Mononuclear cell (primary cell): ENCODE results near the gene POLR2C. TPM values are rescaled to one million over a fixed set of nuclear protein-coding genes. Genes with fewer than 3 reads are reported as not detected.

ENCODE experiments used
- H3K27me3 ChIP-seq: 2 replicates; pipeline ENCODE4 v1.6.0; 2011; ENCODE audit warnings: low read length, control low read depth; ENCODE audit not compliant: insufficient read depth
- H3K4me1 ChIP-seq: 2 replicates; pipeline ENCODE4 v1.5.1; 2011; ENCODE audit warnings: mild to moderate bottlenecking, low read length, control low read depth; ENCODE audit not compliant: insufficient read depth
- H3K4me3 ChIP-seq: 2 replicates; pipeline ENCODE4 v1.5.1; 2011; ENCODE audit warnings: mild to moderate bottlenecking, low read length, moderate library complexity
- H3K9me3 ChIP-seq: 2 replicates; pipeline ENCODE4 v1.5.1; 2011; ENCODE audit warnings: low read depth, mild to moderate bottlenecking, control low read depth, low read length
- total RNA-seq: library from RNA; depleted of rRNA; stranded (reverse); fragments of >200 nt; gene quantifications from one replicate; pipeline ENCODE4 v1.2.3, GENCODE V29; 2012

POLR2C gene
- total RNA-seq, 1 donor: 103 TPM

DNA sequence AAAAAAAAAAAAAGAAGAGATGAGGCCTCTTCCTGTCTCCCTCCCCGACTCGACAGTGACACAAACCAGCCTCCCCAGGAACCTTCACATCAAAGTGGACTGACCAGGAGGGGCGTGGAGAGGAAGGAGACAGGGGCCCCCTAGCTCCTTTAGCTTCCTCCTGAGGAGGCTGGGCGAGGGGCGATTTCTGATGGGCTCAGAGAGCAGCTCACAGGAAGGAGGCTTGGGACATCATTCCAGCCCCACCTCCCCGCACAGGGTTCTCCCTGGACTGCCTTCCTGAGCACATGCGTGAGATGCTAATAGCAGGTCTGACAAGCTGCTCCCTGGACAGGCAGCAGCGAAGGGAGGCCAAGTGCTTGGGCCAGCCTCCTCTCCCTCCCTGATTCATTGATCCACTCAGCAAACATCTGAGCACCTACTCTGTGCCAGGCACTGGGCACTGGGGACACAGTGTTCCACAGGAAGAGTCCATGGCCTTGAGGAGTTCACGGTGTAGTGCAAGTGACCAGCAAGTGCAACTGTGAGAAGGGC, 38.2 kb downstream of the POLR2C start:
- no peaks in the 10 kb centered on the region for H3K27me3 ChIP-seq
- H3K9me3 ChIP-seq: no peaks in the 10 kb centered on the region
- no peaks in the 10 kb centered on the region for H3K4me1 ChIP-seq
- H3K4me3 ChIP-seq: no peak overlapping the region

DNA sequence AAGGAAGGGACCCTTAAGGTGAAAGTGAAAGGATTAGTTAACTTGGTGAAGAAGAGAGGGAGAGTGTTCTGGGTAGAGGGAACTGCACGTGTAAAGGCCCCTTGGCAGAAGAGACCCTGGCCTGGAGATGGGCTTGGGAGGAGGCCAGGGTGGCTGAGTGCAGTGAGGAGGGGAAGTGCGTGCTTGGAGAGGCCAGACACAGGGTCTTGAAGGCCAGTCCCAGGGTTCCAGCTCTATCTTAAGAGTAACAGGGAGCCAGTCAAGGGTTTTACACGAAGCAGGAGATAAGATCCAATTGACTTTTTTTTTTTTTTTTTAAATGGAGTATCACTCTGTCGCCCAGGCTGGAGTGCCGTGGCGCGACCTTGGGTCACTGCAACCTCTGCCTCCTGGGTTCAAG, 39.0 kb downstream of the POLR2C start:
- H3K4me3 ChIP-seq: no peak overlapping the region

DNA sequence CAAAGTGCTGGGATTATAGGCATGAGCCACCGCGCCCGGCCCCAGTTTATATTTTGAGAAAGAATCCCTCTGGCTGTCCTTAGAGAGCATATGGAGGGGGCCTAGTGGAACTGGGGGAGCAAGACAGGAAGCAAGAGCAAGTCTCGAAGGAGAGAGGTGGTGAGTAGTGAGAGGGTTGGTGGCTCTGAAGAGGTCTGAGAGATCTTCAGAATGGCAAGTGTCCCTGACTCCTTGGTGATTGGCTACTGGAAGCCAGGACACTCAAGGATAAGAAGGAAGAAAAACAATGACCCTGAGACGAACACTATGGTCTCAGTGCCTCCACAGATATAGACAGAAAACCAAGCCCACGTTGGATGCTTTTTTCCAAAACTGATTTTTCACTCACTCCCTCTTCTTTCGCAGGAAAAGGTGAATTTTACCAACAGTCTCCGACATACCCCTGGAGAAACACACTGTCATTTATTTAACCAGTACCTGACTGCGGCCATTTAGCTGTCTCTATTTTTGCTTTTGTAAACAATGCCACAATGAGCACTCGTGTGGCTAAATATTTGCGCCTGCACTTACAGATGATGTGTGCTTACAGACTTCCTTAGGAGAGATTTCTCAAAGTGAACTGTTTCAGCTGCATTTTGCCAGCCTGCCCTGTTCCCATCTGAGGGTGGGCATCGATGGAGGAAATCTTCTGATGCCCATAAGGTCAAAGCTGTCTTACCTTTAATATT, 39.7 kb downstream of the POLR2C start:
- no peaks in the 10 kb centered on the region for H3K4me1 ChIP-seq
- no peaks in the 10 kb centered on the region for H3K27me3 ChIP-seq
- no peak overlapping the region for H3K4me3 ChIP-seq
- H3K9me3 ChIP-seq: no peaks in the 10 kb centered on the region

More for the DNA sequence above, 39.0 kb downstream of the POLR2C start:
- no peaks in the 10 kb centered on the region for H3K27me3 ChIP-seq
- no peaks in the 10 kb centered on the region for H3K9me3 ChIP-seq
- no peaks in the 10 kb centered on the region for H3K4me1 ChIP-seq

DNA sequence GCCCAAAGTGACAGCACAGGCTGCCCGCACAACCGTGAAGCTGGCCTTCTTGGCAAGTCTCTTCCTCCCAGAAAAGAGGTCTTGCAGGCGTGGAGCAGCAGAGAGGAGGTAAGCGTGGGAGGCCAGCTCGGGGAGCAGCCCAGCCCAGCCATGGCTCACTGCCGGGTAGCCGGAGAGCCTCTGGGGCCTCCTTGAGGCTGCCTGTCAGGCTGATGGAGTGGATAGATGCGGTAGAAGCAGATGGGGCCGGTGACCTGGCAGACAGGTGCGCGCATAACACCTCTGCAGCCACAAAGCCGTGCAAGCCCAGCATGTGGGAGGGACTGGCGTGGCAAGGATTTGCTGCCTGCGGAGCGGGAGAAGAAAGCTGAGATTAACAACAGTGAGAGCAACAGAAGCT, 40.9 kb downstream of the POLR2C start:
- Histone ChIP-seq H3K4me1 (no peaks in the 10 kb centered on the region), H3K27me3 (no peaks in the 10 kb centered on the region), H3K4me3 (no peak overlapping the region), H3K9me3 (no peaks in the 10 kb centered on the region)

DNA sequence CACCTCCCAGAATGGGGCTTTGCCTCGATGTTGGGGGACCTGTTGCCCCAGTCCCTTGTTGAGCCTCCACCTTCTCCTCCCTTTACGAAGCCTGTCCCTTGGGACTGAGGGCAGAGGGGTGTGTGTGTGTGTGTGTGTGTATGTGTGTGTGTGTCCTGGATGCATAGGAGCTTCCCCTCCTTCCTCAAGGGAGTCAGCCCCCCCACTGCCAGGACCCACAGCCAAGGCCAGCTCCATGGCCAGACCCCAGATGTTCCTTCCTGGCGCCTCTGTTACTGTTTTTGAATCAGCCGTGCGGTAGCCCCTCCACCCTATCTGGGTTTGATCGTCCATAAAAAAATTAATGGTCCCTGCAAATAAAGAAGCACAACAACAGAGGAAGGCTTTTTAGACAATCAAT, 41.5 kb downstream of the POLR2C start:
- H3K9me3 ChIP-seq: no peaks in the 10 kb centered on the region
- no peak overlapping the region for H3K4me3 ChIP-seq
- H3K4me1 ChIP-seq: no peaks in the 10 kb centered on the region
- no peaks in the 10 kb centered on the region for H3K27me3 ChIP-seq

DNA sequence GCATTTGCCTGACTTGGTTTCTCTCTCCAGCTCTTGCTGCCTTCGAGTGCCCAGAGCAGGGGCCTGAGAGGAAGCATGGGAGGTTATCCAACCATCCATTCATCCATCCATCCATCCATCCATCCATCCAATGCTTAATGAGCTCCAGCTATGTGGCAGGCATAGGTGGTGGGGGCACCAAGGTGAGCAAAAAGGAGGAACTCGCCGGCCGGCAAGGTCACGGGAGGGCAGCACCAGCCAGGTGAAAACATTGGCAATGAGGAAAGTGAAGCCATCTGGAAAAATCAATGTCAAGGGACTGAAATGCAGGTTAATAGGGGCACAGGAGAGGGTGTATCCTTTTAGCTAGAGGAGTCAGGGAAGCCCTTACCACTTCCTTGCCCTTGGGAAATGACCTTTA, 42.0 kb downstream of the POLR2C start:
- no peak overlapping the region for H3K4me3 ChIP-seq

DNA sequence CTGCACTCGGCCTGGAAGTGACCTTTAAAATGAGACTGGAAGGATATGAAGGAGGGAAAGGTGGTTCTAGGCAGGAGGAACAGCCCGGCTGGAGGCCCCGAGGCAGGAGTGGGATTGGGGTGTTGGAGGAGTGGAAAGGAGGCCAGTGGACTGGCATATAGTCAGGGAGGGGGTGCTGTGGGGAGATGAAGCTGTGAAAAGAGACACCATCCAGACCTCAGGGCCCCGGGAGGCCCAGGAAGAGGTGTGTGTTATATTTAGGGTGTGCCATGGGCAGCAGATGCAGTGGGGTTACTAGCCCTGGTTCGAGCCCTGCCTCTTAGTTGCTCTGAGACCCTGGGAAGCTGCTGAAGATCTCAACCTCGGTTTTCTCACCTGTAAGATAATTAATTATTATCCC, 42.7 kb downstream of the POLR2C start:
- Histone ChIP-seq H3K4me1 (no peaks in the 10 kb centered on the region), H3K27me3 (no peaks in the 10 kb centered on the region)

More for the DNA sequence above, 42.0 kb downstream of the POLR2C start:
- Histone ChIP-seq H3K27me3 (no peaks in the 10 kb centered on the region), H3K4me1 (no peaks in the 10 kb centered on the region), H3K9me3 (no peaks in the 10 kb centered on the region)

DNA sequence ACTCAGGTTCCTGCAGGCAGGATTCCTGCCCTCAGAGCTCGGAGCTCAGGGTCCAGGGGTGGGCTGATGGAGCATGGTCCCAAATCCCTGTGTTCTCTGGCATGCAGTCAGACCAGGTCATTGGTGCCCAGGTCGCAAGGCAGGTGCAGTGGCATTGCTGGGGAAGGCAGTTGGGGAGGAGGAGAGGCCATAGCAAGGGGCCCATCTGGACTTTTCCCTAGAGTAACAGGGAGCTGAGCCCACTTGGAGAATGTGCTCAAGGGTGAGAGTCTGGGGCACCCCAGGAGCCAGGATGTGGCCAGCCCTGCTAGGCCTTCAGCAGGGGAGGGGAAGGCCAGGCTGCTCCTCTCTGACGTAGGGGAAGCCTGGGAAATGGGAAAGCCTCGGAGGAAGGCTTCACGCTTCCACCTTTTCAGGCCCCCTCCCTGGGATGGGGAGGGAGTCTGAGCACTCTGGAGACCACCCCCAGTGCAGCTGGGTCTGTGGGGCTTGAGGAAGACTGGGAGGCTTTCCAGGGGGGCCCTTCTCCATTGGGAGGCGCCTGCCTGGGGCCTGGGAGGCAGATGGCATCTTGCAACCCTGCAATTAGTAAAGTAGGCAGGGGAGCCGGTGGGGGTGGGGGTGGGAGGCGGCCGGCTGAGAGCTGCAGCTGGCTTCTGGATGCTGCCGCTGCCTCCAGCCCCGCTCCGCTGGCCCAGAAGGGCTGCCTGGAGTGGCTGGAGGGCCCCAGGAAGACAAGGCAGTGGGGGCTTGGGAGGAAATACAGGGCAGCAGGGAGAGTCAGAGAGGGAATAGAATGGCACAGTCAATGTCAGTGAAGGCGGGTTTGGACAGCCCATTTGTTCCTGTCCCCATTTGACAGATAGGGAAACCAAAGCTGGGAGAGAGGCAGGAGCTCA, 44.9 kb downstream of the POLR2C start:
- Histone ChIP-seq H3K9me3 (no peaks in the 10 kb centered on the region), H3K4me1 (no peaks in the 10 kb centered on the region), H3K4me3 (no peak overlapping the region), H3K27me3 (no peaks in the 10 kb centered on the region)

More for the DNA sequence above, 42.7 kb downstream of the POLR2C start:
- H3K4me3 ChIP-seq: no peak overlapping the region
- no peaks in the 10 kb centered on the region for H3K9me3 ChIP-seq

DNA sequence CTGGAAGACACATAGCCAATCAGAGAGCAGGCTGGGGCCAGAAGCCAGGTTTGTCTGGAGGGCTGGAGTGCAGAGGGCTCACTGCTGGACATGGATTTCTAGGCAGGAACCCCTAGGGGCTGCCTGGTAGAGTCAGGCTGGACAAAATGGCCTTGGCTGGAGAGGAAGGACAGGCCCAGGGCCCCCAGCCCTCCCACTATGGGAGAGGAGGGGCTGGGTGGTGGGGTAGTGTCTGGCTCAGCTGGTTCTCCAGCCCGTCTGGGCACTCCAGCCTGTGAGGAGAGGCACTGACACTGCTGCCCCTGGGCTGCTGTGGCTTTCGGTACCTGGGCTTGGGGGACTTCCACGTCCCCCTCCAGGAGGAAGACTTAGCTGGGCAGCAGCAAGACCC, 45.6 kb downstream of the POLR2C start:
- H3K27me3 ChIP-seq: no peaks in the 10 kb centered on the region
- no peaks in the 10 kb centered on the region for H3K4me1 ChIP-seq
- no peak overlapping the region for H3K4me3 ChIP-seq
- no peaks in the 10 kb centered on the region for H3K9me3 ChIP-seq

DNA sequence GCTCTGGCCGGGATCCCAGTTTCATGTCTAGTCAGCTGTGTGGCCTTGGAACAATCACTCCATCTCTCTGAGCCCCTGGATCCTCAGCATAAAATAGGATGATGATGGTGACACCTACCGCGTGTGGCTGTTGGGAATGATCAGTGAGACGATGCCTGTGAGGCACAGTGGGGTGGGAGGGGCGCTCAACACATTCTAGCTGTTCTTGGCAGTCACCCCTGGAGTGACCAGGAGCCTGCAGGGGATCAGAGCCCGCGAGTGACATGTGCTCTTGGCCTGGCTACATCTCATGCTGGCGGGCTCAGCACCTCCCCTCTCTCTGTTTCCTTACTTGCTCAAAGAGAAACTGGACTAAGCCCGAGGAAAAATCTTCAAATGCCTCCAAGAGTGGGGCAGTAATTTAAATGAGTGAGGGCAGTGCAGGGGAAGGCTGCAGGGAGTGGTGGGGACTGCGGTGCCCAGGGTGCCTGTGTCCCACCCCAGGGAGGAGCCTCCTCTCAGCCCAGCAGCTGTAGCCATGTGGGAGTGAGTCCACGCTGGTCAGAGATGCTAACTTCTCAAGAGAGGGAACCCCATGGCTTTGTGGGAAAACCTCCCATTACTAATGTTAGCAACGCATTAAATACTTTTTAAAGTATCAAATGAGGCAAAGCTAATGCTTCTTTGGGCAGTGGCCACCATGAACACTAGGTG, 46.9 kb downstream of the POLR2C start:
- H3K4me1 ChIP-seq: no peaks in the 10 kb centered on the region
- H3K4me3 ChIP-seq: no peak overlapping the region
- H3K27me3 ChIP-seq: no peaks in the 10 kb centered on the region
- H3K9me3 ChIP-seq: no peaks in the 10 kb centered on the region

DNA sequence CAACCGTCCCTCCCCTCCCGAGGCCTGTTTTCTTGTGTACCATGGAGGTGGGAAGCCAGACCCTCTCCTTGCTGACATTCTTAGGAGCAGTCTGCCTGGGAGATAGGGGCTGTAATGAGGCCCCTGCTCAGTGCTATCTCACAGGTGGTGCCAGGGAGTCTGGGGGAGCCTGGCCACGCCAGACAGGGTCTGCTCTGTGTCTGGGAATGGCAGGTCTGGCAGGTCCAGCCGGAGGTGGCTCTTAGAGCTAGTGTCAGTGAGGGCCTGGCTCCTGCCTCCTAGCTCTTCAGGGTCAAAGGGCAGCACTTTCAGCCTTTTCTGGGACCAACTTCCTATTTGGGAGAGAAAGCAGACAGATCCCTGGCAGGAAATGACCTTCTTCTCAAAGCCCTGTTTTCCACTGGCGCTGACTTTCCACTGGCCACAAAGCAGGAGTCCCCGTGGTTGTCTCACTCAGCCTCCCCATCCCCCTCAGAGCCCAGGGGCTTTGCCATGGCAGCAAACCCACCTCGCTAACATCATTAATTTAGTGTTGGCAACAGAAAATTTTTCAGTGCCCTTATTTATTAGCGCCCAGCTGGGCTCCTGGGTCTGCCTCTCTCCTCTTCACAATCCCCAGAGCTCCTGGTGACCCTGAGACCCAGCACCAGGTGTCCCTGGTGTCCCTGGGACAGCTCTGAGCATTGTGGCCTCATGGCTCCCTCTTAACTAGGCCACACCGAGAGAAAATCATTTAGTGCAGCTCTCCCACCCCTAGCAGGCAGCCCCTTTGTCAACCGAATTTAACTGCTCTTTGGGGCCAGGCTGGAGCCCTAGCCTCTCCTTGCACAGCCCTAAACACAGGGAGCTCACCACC, 47.8 kb downstream of the POLR2C start:
- Histone ChIP-seq H3K9me3 (no peaks in the 10 kb centered on the region), H3K27me3 (no peaks in the 10 kb centered on the region), H3K4me1 (no peaks in the 10 kb centered on the region), H3K4me3 (no peak overlapping the region)

DNA sequence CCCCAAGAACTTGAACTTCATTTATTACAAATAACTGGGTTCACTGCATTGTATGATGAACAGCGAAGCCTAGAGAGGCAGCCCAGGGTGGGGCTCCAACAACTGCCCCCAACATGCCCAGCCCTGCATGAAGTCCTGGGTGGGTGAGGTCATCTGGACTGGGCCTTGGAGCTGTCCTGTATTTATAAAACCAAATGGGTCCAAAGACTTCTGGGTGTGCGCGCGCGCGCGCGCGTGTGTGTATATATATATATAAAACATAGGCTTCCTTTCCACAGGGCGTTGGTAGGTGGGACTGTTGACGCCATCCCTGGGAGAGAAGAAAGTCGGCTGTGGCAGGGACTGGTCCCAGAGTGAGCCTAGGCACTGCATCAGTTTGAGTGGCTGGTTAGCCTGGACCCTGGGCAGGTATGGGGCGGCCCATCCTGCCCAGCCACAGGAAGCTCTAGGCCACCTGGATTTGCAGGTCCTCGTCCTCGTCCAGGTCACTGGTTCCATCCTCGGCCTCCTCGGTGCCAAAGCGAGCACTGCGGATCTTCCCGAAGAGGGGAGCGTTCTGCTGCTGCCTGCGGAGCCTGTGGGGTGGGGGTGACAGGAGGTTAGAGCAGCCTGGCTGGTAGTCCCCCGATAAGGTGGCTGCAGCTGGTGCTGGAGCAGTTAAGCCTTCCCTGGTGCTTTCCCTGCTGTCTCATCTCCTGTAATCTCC, 50.0 kb downstream of the POLR2C start:
- no peak overlapping the region for H3K4me3 ChIP-seq
- no peaks in the 10 kb centered on the region for H3K27me3 ChIP-seq
- H3K9me3 ChIP-seq: no peaks in the 10 kb centered on the region
- no peaks in the 10 kb centered on the region for H3K4me1 ChIP-seq

DNA sequence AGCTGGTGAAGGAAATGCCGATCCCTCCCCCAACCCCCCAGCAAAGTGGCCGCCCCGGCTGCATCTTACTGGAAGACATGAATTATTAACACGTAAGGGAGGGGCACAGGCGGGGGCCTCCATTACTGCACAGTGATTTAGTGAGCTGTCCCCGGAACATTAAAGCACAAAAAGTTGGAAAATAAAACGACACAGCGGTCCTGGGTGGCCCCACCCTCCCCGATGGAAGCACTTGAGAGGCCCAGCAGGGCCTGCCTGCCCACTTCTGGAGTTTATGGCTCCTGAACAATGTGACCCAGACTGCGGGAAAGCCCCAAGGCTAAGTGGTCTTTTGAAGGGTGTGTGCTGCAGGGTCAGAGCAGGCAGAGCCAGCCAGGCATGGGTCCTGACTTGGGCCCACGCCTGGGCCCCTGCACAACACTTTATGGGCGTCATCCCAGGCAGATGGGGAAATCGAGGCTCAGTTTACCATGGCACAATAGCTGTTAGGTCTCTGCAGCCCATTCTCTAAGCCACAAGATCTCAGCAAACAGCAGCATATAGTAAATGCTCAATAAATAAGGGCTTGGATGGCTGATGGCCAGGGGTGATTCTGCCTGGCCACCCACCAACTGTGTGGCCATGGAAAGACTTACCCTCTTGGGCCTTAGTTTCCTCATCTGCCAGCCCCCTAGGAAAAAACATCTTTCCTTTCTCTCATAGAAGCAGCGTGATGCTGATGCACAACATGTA, 51.1 kb downstream of the POLR2C start:
- H3K4me3 ChIP-seq: no peak overlapping the region

More for the DNA sequence above, 51.1 kb downstream of the POLR2C start:
- H3K27me3 ChIP-seq: no peaks in the 10 kb centered on the region
- H3K9me3 ChIP-seq: no peaks in the 10 kb centered on the region
- no peaks in the 10 kb centered on the region for H3K4me1 ChIP-seq
